ENCODE results near the gene EFCAB14. TPM values are rescaled to one million over a fixed set of nuclear protein-coding genes. Genes with fewer than 3 reads are reported as not detected.

Gene EFCAB14
- total and polyA plus RNA-seq, 2 donors (not counting 3 experiments of a cell fraction or from before 2014, with no cell fraction given): 30.0 to 81.7 TPM

DNA sequence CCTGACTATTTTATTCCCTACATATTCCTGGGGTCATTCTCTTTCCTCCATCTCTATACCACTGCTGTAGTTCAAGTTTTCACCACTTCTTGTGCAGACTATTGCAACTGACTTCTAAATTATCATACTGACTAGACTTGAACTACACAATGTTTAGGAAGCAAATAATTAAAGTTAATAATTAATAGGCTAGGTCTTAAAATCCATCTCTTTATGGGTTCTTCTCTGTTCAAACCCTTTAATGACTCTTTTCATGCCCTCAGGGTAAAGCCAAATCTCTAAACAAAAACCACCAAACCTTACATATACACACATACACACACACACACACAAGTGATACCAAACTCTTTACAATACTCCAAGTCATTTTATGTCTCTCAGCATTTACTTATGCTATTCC, 80.0 kb downstream of the EFCAB14 start:
- H3K36me3 ChIP-seq (ENCODE audit: control insufficient read depth in 2 of 2, extremely low read depth in 1 of 2, insufficient read depth in 2 of 2, low read length in 2 of 2): peaks cover 0 to 10% of the 10 kb centered on the region in 2 experiments
- no peak overlapping the region for H3K9ac ChIP-seq (replicated peaks; ENCODE audit: extremely low read depth, insufficient read depth, low read length)
- no peaks in the 10 kb centered on the region for H3K79me2 ChIP-seq (ENCODE audit: control insufficient read depth, insufficient read depth, low read length)
- H3K4me2 ChIP-seq (ENCODE audit: insufficient read depth, low read length): no peak overlapping the region
- H4K20me1 ChIP-seq (replicated peaks; ENCODE audit: control insufficient read depth, extremely low read depth, insufficient read depth, low read length): no peaks in the 10 kb centered on the region
- ChIA-PET POLR2A (no interaction called here), CTCF (no interaction called here)
- H2AFZ ChIP-seq (ENCODE audit: low read depth, low read length): no peak overlapping the region
- dilution Hi-C loops (cut with MboI; ENCODE audit: extremely low pct_ligation_motif_present, low sequenced_read_pairs): no loop called here
- intact Hi-C loops (cut with micrococcal nuclease): no loop called here
- no peak overlapping the region for H3K27ac ChIP-seq (ENCODE audit: insufficient read depth, low read depth, low read length)
- no peak for DNase-seq (ENCODE audit: low read depth, low spot score)
- no TSS peak for BruUV-seq (replicated peaks)
- no peak for TF ChIP-seq MYC (IDR thresholded peaks at IDR 0.05; ENCODE audit: low read depth, low read length)
- TF ChIP-seq MAX (IDR thresholded peaks at IDR 0.05; ENCODE audit: insufficient read depth, insufficient read length): no peak
- TF ChIP-seq GATA2 (IDR thresholded peaks at IDR 0.05; ENCODE audit: insufficient read depth, insufficient read length, low read depth, low read length): no peak
- no peak for TF ChIP-seq FOS (IDR thresholded peaks at IDR 0.05; ENCODE audit: borderline replicate concordance, insufficient read depth, low read length)
- TF ChIP-seq POLR2A (IDR thresholded peaks at IDR 0.05; ENCODE audit: low read depth, low read length): no peak
- no peak for TF ChIP-seq CTCF (IDR thresholded peaks at IDR 0.05; ENCODE audit: extremely low read depth in 1 of 2, insufficient read depth in 1 of 2, low read depth in 1 of 2, low read length in 2 of 2)
- H3K4me1 ChIP-seq (ENCODE audit: control insufficient read depth, extremely low read depth, insufficient read depth, low read length): no peaks in the 10 kb centered on the region
- H3K9me1 ChIP-seq (replicated peaks; ENCODE audit: control insufficient read depth, extremely low read depth, insufficient read depth, low read length): no peaks in the 10 kb centered on the region
- no peak overlapping the region for H3K4me3 ChIP-seq (replicated peaks in 1 of 3; ENCODE audit: insufficient read depth in 1 of 3, low read depth in 1 of 3, low read length in 3 of 3)
- no peaks in the 10 kb centered on the region for H3K27me3 ChIP-seq (ENCODE audit: control insufficient read depth in 2 of 2, insufficient read depth in 2 of 2, low read length in 2 of 2)
- H3K9me3 ChIP-seq (replicated peaks; ENCODE audit: control insufficient read depth, insufficient read depth, low read length): no peaks in the 10 kb centered on the region
- FAIRE-seq: no peak

Data from endothelial cell of umbilical vein (primary cell).